OCI-LY3 (cell line): Measurements from ENCODE around the gene KIF6.

Experiments used
- H2AFZ ChIP-seq: fragments of 200-600, 300-600 bp; shearing (Covaris generic); 2 replicates; pipeline ENCODE4 v1.6.0; 2014; ENCODE audit warnings: antibody characterized with exemption, low read depth, low read length
- H3K27ac ChIP-seq: fragments of 200-600, 300-600 bp; sonication (generic); 2 replicates; pipeline ENCODE4 v1.5.1; 2014; ENCODE audit warnings: mild to moderate bottlenecking, low read length, moderate library complexity, mixed read lengths
- H3K27me3 ChIP-seq: fragments of 200-600, 300-600 bp; sonication (generic); 2 replicates; pipeline ENCODE4 v1.6.1; 2014; ENCODE audit warnings: low read depth, low read length, mixed read lengths
- H3K36me3 ChIP-seq: fragments of 200-600, 300-600 bp; sonication (generic); replicated peaks from 2 replicates; pipeline ENCODE3; 2014; ENCODE audit warnings: low read depth, low read length, mixed read lengths
- H3K4me1 ChIP-seq: fragments of 300-600, 200-600 bp; sonication (generic); 2 replicates; pipeline ENCODE4 v1.6.1; 2014; ENCODE audit warnings: low read length, mixed read lengths
- H3K4me2 ChIP-seq: fragments of 200-600, 300-600 bp; sonication (generic); 2 replicates; pipeline ENCODE4 v1.6.1; 2014; ENCODE audit warnings: low read length, mixed read lengths
- H3K4me3 ChIP-seq: fragments of 300-600, 200-600 bp; sonication (generic); 2 replicates; pipeline ENCODE4 v1.5.1; 2014; ENCODE audit warnings: antibody characterized with exemption, mild to moderate bottlenecking, low read length, moderate library complexity
- H3K79me2 ChIP-seq: fragments of 300-600, 200-600 bp; shearing (Covaris generic); 2 replicates; pipeline ENCODE4 v1.6.1; 2014; ENCODE audit warnings: mild to moderate bottlenecking, low read length, mixed read lengths
- H3K9ac ChIP-seq: fragments of 300-600, 200-600 bp; shearing (Covaris generic); 2 replicates; pipeline ENCODE4 v1.6.0; 2014; ENCODE audit warnings: mild to moderate bottlenecking, low read length, moderate library complexity
- H3K9me3 ChIP-seq: fragments of 200-600, 300-600 bp; shearing (Covaris generic); 2 replicates; pipeline ENCODE4 v1.6.1; 2014; ENCODE audit warnings: low read length, mixed read lengths; ENCODE audit not compliant: insufficient read depth
- H4K20me1 ChIP-seq: fragments of 200-600, 300-600 bp; sonication (generic); 2 replicates; pipeline ENCODE4 v1.6.1; 2016; ENCODE audit warnings: low read length, mixed read lengths; ENCODE audit not compliant: insufficient read depth
- EZH2phosphoT487 ChIP-seq: fragments of 200-600 bp; shearing (Covaris generic); IDR thresholded peaks from 2 replicates; pipeline ENCODE4 v1.6.1; 2018; ENCODE audit warnings: antibody characterized with exemption, mixed run types, low read depth
- TF ChIP-seq, protein P1 (sequence below): fragments of 200-600, 300-600 bp; sonication (generic); IDR thresholded peaks from 2 replicates; pipeline ENCODE4 v1.5.1; 2014; ENCODE audit warnings: antibody characterized with exemption, low read length, low read depth

KIF6 gene

GRCh38 chr6:39688494-39688893, 36.7 kb downstream of the KIF6 start:
- no peak overlapping the region for H2AFZ ChIP-seq
- no peaks in the 10 kb centered on the region for H3K4me1 ChIP-seq
- no peaks in the 10 kb centered on the region for H3K27me3 ChIP-seq
- no peaks in the 10 kb centered on the region for H3K36me3 ChIP-seq
- no peak overlapping the region for H3K27ac ChIP-seq
- H4K20me1 ChIP-seq = no peaks in the 10 kb centered on the region
- TF ChIP-seq, protein P1, sequence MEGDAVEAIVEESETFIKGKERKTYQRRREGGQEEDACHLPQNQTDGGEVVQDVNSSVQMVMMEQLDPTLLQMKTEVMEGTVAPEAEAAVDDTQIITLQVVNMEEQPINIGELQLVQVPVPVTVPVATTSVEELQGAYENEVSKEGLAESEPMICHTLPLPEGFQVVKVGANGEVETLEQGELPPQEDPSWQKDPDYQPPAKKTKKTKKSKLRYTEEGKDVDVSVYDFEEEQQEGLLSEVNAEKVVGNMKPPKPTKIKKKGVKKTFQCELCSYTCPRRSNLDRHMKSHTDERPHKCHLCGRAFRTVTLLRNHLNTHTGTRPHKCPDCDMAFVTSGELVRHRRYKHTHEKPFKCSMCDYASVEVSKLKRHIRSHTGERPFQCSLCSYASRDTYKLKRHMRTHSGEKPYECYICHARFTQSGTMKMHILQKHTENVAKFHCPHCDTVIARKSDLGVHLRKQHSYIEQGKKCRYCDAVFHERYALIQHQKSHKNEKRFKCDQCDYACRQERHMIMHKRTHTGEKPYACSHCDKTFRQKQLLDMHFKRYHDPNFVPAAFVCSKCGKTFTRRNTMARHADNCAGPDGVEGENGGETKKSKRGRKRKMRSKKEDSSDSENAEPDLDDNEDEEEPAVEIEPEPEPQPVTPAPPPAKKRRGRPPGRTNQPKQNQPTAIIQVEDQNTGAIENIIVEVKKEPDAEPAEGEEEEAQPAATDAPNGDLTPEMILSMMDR = no peak
- no peak for TF ChIP-seq EZH2phosphoT487
- no peak overlapping the region for H3K9ac ChIP-seq
- no peak overlapping the region for H3K4me3 ChIP-seq
- no peak overlapping the region for H3K4me2 ChIP-seq
- no peaks in the 10 kb centered on the region for H3K9me3 ChIP-seq
- no peaks in the 10 kb centered on the region for H3K79me2 ChIP-seq

DNA sequence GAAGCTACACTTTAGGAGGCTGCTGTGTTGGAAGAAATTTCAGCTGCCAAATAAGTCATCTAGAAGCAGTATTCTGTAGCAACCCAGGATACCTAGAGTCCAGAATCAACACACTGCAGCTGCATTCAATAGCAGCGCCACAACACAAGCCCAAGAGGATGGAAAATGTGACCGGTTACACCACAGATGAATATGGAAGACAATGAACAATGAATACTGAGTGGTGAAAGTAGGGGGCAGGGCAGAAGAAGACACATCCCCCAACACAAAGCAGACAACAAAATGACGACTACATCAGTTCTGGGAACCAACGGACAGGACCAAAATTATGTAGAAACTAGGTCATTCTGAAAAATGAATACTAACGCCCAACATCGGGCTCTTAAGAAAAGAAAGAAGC, 38.2 kb downstream of the KIF6 start:
- H3K79me2 ChIP-seq = no peaks in the 10 kb centered on the region

GRCh38 chr6:39685938-39686337, 39.3 kb downstream of the KIF6 start:
- H3K4me2 ChIP-seq = no peak overlapping the region
- no peaks in the 10 kb centered on the region for H3K4me1 ChIP-seq
- H3K79me2 ChIP-seq = no peaks in the 10 kb centered on the region
- no peaks in the 10 kb centered on the region for H4K20me1 ChIP-seq
- no peaks in the 10 kb centered on the region for H3K27me3 ChIP-seq
- no peak overlapping the region for H2AFZ ChIP-seq
- no peaks in the 10 kb centered on the region for H3K36me3 ChIP-seq
- no peak overlapping the region for H3K4me3 ChIP-seq
- H3K9ac ChIP-seq = no peak overlapping the region
- no peaks in the 10 kb centered on the region for H3K9me3 ChIP-seq
- H3K27ac ChIP-seq = no peak overlapping the region
- no peak for TF ChIP-seq EZH2phosphoT487
- TF ChIP-seq, protein P1 = no peak

More for the DNA sequence above, 38.2 kb downstream of the KIF6 start:
- Histone ChIP-seq H4K20me1 (no peaks in the 10 kb centered on the region), H3K9me3 (no peaks in the 10 kb centered on the region), H3K4me2 (no peak overlapping the region), H3K4me3 (no peak overlapping the region), H3K27ac (no peak overlapping the region), H3K9ac (no peak overlapping the region), H3K4me1 (no peaks in the 10 kb centered on the region), H3K36me3 (no peaks in the 10 kb centered on the region), H2AFZ (no peak overlapping the region), H3K27me3 (no peaks in the 10 kb centered on the region)
- TF ChIP-seq, protein P1 = no peak

GRCh38 chr6:39685489-39685826, 39.8 kb downstream of the KIF6 start:
- H3K4me1 ChIP-seq = no peaks in the 10 kb centered on the region
- no peaks in the 10 kb centered on the region for H3K36me3 ChIP-seq
- no peak overlapping the region for H3K27ac ChIP-seq
- TF ChIP-seq, protein P1 = no peak
- TF ChIP-seq EZH2phosphoT487 = no peak
- no peaks in the 10 kb centered on the region for H4K20me1 ChIP-seq
- H2AFZ ChIP-seq = no peak overlapping the region
- no peak overlapping the region for H3K4me3 ChIP-seq
- no peaks in the 10 kb centered on the region for H3K27me3 ChIP-seq
- H3K79me2 ChIP-seq = no peaks in the 10 kb centered on the region
- no peak overlapping the region for H3K4me2 ChIP-seq
- H3K9ac ChIP-seq = no peak overlapping the region
- no peaks in the 10 kb centered on the region for H3K9me3 ChIP-seq
